ENCODE measurements around the gene ABHD1.
"Not testable (repeated sequence)": the region's sequence is repeated elsewhere in the genome, so short reads cannot be mapped to it uniquely, and the experiment has no call there.

Gene ABHD1

GRCh38 chr2:27123302-27124150 is at the start of gene ABHD1:
Gene ABHD1 (plus strand): TSS chr2:27123815. CDS start chr2:27123949, 134 bp downstream.
- DNase-seq = peak in 1 of 2 experiments; percentile 50

- peak; percentile 40 to 72 for DNase-seq
These were observed 48.7 kb upstream of the ABHD1 start for GRCh38 chr2:27074738-27075565.

- DNase-seq = not testable (repeated sequence)
These were observed 48.1 kb upstream of the ABHD1 start for GRCh38 chr2:27075566-27075871.

DNA sequence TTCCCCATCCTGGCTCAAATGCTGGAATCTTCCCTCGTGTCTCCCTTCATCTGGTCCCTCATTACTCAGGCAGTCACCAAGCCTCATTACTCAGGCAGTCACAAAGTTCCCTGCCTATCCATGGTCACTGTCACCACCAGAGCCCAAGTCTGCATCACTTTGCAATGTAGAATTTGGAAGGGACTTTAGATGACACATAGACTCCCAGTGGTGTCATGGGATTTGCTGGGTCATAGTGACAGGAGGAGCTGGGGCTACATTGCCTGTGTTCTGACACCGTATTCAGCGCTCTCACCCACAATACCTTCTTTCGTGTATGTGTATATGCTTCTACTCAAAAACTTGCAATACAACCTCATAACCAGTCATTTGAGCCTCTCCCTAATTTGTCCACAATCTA is 47.3 kb upstream of the ABHD1 start:
- no peak for DNase-seq

- no peak for DNase-seq
These were observed 46.4 kb upstream of the ABHD1 start for GRCh38 chr2:27077231-27077630.

GRCh38 chr2:27078267-27079194 is 45.1 kb upstream of the ABHD1 start, which contains the start of gene EMILIN1:
Gene EMILIN1 (plus strand): TSS chr2:27078615. CDS start chr2:27079066, 451 bp downstream.
- DNase-seq = no peak

DNA sequence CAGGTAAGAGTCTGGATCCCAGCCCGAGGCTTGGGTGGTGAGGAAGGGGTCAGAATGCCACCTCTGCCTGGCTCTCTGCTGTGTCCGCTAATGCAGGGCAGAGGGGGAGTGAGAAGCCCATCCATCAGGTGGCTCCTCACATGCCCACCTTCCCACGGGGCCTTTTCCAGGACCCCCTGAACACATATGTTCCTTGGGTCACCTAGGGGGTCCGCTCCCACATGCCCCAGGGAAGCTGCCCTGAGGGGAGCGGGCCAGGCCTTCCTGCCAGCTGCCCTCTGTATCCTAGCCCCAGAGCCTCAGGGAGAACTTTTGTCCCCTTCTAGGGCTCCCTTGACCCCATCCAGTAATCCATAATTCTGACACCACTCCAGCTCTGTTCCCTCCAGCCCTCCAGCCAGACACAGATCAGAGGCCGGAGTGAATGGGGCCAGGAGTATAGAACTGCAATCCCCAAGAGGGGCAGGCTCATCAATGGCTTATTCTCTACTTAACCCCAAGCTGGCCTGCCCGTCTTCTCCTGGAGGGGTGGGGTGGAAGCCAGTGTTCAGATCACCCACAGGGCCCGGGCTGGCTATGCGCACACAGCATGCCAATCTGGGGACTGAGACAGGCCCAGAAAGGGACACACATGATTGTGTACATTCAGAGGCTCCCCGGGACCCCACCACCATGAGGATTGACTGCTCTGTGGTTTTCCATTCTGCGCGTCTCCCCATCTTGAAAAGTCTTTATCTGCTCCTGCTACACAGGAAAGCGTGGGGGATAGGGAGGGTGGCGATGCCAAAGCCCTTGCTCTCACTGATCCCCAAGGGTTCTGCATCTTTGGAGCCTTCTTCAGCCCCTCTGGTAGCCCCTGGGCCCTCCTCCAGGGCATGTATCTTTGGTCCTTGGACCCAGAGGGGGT is 44.1 kb upstream of the ABHD1 start:
- DNase-seq = no peak

DNA sequence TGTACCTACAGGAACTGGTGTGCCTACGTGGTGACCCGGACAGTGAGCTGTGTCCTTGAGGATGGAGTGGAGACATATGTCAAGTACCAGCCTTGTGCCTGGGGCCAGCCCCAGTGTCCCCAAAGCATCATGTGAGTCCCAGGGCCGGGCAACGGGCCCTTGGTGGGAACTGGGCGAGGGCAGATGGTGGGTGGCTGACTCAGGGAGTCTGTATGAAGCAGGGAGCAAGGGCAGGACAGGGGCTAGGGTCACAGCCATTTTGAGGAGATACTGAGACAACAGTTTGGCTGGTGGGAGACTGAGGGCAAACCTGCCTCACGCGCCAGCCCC is 43.5 kb upstream of the ABHD1 start:
- peak in 1 of 2 experiments; percentile 10 for DNase-seq

DNA sequence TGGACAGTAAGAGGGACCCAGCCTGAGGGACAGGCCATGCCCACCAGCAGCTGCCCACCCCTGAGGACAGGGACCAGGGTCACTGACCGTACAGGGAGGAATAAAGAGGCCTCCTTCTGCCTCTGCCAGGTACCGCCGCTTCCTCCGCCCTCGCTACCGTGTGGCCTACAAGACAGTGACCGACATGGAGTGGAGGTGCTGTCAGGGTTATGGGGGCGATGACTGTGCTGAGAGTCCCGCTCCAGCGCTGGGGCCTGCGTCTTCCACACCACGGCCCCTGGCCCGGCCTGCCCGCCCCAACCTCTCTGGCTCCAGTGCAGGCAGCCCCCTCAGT is 43.0 kb upstream of the ABHD1 start:
- DNase-seq = no peak

GRCh38 chr2:27081984-27082772 is 41.4 kb upstream of the ABHD1 start:
- no peak for DNase-seq

- no peak for DNase-seq
These were observed 40.7 kb upstream of the ABHD1 start for GRCh38 chr2:27082773-27083409.

DNA sequence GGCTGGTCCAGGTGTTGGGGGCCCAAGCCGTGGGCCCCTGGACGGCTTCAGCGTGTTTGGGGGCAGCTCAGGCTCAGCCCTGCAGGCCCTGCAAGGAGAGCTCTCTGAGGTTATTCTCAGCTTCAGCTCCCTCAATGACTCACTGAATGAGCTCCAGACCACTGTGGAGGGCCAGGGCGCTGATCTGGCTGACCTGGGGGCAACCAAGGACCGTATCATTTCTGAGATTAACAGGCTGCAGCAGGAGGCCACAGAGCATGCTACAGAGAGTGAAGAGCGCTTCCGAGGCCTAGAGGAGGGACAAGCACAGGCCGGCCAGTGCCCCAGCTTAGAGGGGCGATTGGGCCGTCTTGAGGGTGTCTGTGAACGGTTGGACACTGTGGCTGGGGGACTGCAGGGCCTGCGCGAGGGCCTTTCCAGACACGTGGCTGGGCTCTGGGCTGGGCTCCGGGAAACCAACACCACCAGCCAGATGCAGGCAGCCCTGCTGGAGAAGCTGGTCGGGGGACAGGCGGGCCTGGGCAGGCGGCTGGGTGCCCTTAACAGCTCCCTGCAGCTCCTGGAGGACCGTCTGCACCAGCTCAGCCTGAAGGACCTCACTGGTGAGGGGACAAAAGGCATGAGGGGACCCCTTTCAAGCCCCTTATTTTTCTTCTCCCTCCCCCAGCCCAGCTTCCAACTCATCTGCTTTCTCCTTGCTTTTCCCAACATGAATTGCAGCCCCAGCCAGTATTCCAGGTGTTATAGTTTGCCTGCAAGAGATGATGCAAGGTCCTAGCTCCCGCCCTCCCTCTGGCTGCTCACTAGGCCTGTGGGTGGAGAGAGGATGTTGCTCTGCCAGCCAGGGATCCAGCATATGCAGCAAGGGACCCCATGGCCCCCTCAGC is 40.0 kb upstream of the ABHD1 start:
- DNase-seq = no peak

GRCh38 chr2:27084297-27085061 is 39.1 kb upstream of the ABHD1 start:
- no peak for DNase-seq

DNA sequence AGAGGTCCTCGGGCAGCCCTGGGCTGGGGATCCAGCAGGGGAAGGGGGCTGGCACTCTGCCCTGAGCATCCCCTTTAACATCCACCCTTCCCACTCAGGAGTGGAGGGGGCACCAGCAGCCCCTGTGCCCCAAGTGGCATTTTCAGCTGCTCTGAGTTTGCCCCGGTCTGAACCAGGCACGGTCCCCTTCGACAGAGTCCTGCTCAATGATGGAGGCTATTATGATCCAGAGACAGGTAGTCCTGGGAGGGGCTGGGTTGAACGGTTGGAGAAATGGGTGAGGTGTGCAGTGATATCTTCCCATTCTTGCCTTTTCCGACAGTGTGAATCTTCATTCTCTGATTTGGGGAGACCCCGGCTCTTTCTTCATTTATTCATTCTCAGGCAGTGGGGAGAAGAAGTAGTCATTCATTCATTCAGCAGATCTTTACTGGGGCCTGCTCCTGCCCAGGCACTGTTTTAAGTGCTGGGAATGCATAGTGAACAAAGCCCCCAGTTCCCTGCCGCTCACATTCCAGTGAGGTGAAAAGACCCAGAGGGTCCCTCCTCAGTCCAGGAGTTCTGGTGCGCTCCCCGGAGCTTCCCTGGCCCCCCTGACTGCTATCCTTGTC is 38.4 kb upstream of the ABHD1 start:
- DNase-seq = no peak

DNA sequence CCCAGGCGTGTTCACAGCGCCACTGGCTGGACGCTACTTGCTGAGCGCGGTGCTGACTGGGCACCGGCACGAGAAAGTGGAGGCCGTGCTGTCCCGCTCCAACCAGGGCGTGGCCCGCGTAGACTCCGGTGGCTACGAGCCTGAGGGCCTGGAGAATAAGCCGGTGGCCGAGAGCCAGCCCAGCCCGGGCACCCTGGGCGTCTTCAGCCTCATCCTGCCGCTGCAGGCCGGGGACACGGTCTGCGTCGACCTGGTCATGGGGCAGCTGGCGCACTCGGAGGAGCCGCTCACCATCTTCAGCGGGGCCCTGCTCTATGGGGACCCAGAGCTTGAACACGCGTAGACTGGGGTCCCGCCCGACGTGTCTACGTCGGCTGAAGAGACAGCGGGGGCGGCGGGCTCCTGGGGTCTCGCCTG is 37.9 kb upstream of the ABHD1 start:
- peak; percentile 48 to 73 for DNase-seq

DNA sequence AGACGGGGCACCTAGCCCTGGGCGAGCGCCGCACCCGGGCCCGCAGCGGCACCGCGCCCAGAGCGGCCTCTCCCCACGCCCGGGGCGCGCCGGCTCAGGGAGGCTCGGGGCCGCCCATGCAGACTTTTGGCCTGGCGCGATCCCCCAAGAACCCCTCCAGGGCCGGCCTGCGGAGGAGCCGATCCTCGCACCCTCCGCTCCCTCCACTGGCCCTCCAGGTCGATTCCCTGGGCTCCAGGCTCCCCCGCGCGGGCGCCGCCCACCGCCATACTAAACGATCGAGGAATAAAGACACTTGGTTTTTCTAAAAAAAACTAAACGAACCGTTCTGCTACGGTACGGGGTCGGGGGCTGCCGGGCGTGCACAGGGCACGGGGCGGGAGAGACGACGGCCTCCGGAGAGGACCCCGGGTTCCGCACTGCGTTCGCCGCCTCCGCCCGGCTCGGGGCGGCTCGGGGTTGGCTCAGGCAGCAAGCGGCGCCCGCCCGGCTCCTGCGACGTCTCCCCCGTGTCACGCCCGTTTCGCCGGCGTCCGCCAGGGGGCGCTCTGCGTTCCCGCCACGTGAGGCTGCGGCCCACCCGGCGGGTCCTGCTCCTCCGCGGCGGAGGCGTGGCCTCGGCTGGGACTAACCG is 37.4 kb upstream of the ABHD1 start:
- DNase-seq = peak; percentile 87 to 94

DNA sequence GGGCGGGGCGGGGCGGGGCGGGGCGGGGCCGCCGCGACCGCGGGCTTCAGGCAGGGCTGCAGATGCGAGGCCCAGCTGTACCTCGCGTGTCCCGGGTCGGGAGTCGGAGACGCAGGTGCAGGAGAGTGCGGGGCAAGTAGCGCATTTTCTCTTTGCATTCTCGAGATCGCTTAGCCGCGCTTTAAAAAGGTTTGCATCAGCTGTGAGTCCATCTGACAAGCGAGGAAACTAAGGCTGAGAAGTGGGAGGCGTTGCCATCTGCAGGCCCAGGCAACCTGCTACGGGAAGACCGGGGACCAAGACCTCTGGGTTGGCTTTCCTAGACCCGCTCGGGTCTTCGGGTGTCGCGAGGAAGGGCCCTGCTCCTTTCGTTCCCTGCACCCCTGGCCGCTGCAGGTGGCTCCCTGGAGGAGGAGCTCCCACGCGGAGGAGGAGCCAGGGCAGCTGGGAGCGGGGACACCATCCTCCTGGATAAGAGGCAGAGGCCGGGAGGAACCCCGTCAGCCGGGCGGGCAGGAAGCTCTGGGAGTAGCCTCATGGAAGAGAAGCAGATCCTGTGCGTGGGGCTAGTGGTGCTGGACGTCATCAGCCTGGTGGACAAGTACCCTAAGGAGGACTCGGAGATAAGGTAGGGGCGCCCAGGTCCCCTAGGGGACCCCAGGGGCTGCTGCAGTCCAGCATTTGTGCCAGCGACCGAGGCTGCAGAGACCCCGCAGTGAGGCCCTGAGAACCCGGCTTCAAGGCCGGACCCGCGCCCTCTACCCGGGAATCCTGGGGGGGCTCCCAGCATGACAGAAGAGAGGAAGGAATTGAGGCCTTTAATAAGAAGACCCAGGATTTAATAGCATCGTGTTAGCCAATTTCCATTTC is 36.7 kb upstream of the ABHD1 start, which contains the start of gene KHK:
TSS of gene KHK (plus strand) at position 49 of the 870 bp plus-strand sequence. CDS start at position 537, 488 bp downstream.
- peak in 1 of 2 experiments; percentile 62 for DNase-seq

Measured in NCI-H524 (cell line).